ENCODE results near the gene PFN4. TPM values are rescaled to one million over a fixed set of nuclear protein-coding genes. Genes with fewer than 3 reads are reported as not detected.

The PFN4 gene
- total and polyA plus RNA-seq, 2 experiments from 2014 or later: 0.64 TPM; not detected in 1

GRCh38 chr2:24075915-24076848 is 47.0 kb downstream of the PFN4 start, which contains the start of gene SF3B6:
Gene SF3B6 (minus strand): TSS chr2:24076326. CDS start chr2:24076229, 97 bp downstream.
- H3K9me3 ChIP-seq (ENCODE audit: low read depth): no peaks in the 10 kb centered on the region
- WGBS, 2 experiments (ENCODE audit: low coverage in 1 of 2, low lambda C conversion rate in 2 of 2, missing lambda C conversion rate in 2 of 2): 1% methylated on average over 57 to 64 of the region's 64 CpGs
- no peaks in the 10 kb centered on the region for H3K27me3 ChIP-seq (replicated peaks; ENCODE audit: insufficient read depth)
- H3K4me1 ChIP-seq (ENCODE audit: insufficient read depth): peaks cover 8% of the 10 kb centered on the region; the same call in 1 of the 2 replicates
- in situ Hi-C loops (cut with MboI): no loop called here
- H3K9ac ChIP-seq: peak within 1 kb of the TSS; percentile 86
- peaks cover 47% of the 10 kb centered on the region for H3K79me2 ChIP-seq (ENCODE audit: insufficient read depth)
- H3K9me2 ChIP-seq (ENCODE audit: insufficient read depth): no peaks in the 10 kb centered on the region
- H3K4me2 ChIP-seq (ENCODE audit: unreplicated experiment): peak within 1 kb of the TSS; percentile 98
- H4K20me1 ChIP-seq (ENCODE audit: insufficient read depth): no peaks in the 10 kb centered on the region
- peak within 1 kb of the TSS; percentile 88 for H2AFZ ChIP-seq
- TF ChIP-seq EZH2 (IDR thresholded peaks at IDR 0.05; ENCODE audit: insufficient read depth, poor library complexity, severe bottlenecking): no peak
- peak within 1 kb of the TSS; percentile 68 for H3K27ac ChIP-seq
- H3F3A ChIP-seq (ENCODE audit: insufficient read depth): peaks cover 26% of the 10 kb centered on the region
- peaks cover 19% of the 10 kb centered on the region for H3K36me3 ChIP-seq (ENCODE audit: low read depth)
- peak; percentile 100 for DNase-seq
- peak within 1 kb of the TSS; percentile 89 for H3K4me3 ChIP-seq

- no peaks in the 10 kb centered on the region for H3K9me3 ChIP-seq (ENCODE audit: low read depth)
- H3K9ac ChIP-seq: peak overlapping the region; percentile 86
- 55 to 58% methylated on average over 5 of the region's 5 CpGs for WGBS, 2 experiments (ENCODE audit: low coverage in 1 of 2, low lambda C conversion rate in 2 of 2, missing lambda C conversion rate in 2 of 2)
- TF ChIP-seq EZH2 (IDR thresholded peaks at IDR 0.05; ENCODE audit: insufficient read depth, poor library complexity, severe bottlenecking) (no peak), EZH2phosphoT487 (IDR thresholded peaks at IDR 0.05; ENCODE audit: insufficient read depth, low read depth) (no peak)
- peak overlapping the region; percentile 98 for H3K4me2 ChIP-seq (ENCODE audit: unreplicated experiment)
- H3K4me3 ChIP-seq: peak overlapping the region; percentile 89
- DNase-seq: peak; percentile 32
- peaks cover 8% of the 10 kb centered on the region; the same call in 1 of the 2 replicates for H3K4me1 ChIP-seq (ENCODE audit: insufficient read depth)
- H2AFZ ChIP-seq: peak overlapping the region; percentile 88
- H3K27ac ChIP-seq: peak overlapping the region; percentile 68
- peaks cover 26% of the 10 kb centered on the region for H3F3A ChIP-seq (ENCODE audit: insufficient read depth)
- no peaks in the 10 kb centered on the region for H3K9me2 ChIP-seq (ENCODE audit: insufficient read depth)
- H3K27me3 ChIP-seq (replicated peaks; ENCODE audit: insufficient read depth): no peaks in the 10 kb centered on the region
- H4K20me1 ChIP-seq (ENCODE audit: insufficient read depth): no peaks in the 10 kb centered on the region
- in situ Hi-C loops (cut with MboI): no loop called here
- H3K36me3 ChIP-seq (ENCODE audit: low read depth): peaks cover 19% of the 10 kb centered on the region
- H3K79me2 ChIP-seq (ENCODE audit: insufficient read depth): peaks cover 56% of the 10 kb centered on the region
Observed at GRCh38 chr2:24075259-24075658, 47.9 kb downstream of the PFN4 start.

- H3K9me2 ChIP-seq (ENCODE audit: insufficient read depth): no peaks in the 10 kb centered on the region
- H3K27ac ChIP-seq: no peak overlapping the region
- peaks cover 64% of the 10 kb centered on the region for H3K79me2 ChIP-seq (ENCODE audit: insufficient read depth)
- no peak for DNase-seq
- in situ Hi-C loops (cut with MboI): no loop called here
- no peak for TF ChIP-seq EZH2 (IDR thresholded peaks at IDR 0.05; ENCODE audit: insufficient read depth, poor library complexity, severe bottlenecking)
- no peak for TF ChIP-seq EZH2phosphoT487 (IDR thresholded peaks at IDR 0.05; ENCODE audit: insufficient read depth, low read depth)
- H4K20me1 ChIP-seq (ENCODE audit: insufficient read depth): no peaks in the 10 kb centered on the region
- H3K4me3 ChIP-seq: no peak overlapping the region
- no peaks in the 10 kb centered on the region for H3K27me3 ChIP-seq (replicated peaks; ENCODE audit: insufficient read depth)
- no peak overlapping the region for H3K4me2 ChIP-seq (ENCODE audit: unreplicated experiment)
- peaks cover 19% of the 10 kb centered on the region for H3K36me3 ChIP-seq (ENCODE audit: low read depth)
- H3F3A ChIP-seq (ENCODE audit: insufficient read depth): peaks cover 23% of the 10 kb centered on the region
- no peaks in the 10 kb centered on the region for H3K9me3 ChIP-seq (ENCODE audit: low read depth)
- 80% methylated on average over 6 of the region's 6 CpGs for WGBS, 2 experiments (ENCODE audit: low coverage in 1 of 2, low lambda C conversion rate in 2 of 2, missing lambda C conversion rate in 2 of 2)
- peaks cover 8% of the 10 kb centered on the region; the same call in 1 of the 2 replicates for H3K4me1 ChIP-seq (ENCODE audit: insufficient read depth)
- H3K9ac ChIP-seq: peak overlapping the region; percentile 11; the same call in 1 of the 2 replicates
- no peak overlapping the region for H2AFZ ChIP-seq
Observed at GRCh38 chr2:24073816-24074215, 49.3 kb downstream of the PFN4 start.

GRCh38 chr2:24072259-24072658 is 50.9 kb downstream of the PFN4 start:
- Histone ChIP-seq H3K27me3 (replicated peaks; ENCODE audit: insufficient read depth) (no peaks in the 10 kb centered on the region), H2AFZ (no peak overlapping the region), H3F3A (ENCODE audit: insufficient read depth) (peaks cover 15% of the 10 kb centered on the region), H3K27ac (no peak overlapping the region), H3K9me3 (ENCODE audit: low read depth) (no peaks in the 10 kb centered on the region), H4K20me1 (ENCODE audit: insufficient read depth) (no peaks in the 10 kb centered on the region), H3K4me2 (ENCODE audit: unreplicated experiment) (no peak overlapping the region), H3K9ac (no peak overlapping the region), H3K4me3 (no peak overlapping the region), H3K9me2 (ENCODE audit: insufficient read depth) (no peaks in the 10 kb centered on the region), H3K79me2 (ENCODE audit: insufficient read depth) (peaks cover 64% of the 10 kb centered on the region), H3K4me1 (ENCODE audit: insufficient read depth) (peaks cover 8% of the 10 kb centered on the region; the same call in 1 of the 2 replicates), H3K36me3 (ENCODE audit: low read depth) (peaks cover 24% of the 10 kb centered on the region)
- TF ChIP-seq EZH2phosphoT487 (IDR thresholded peaks at IDR 0.05; ENCODE audit: insufficient read depth, low read depth): no peak
- no peak for TF ChIP-seq EZH2 (IDR thresholded peaks at IDR 0.05; ENCODE audit: insufficient read depth, poor library complexity, severe bottlenecking)
- DNase-seq: no peak
- 89 to 90% methylated on average over 4 of the region's 4 CpGs for WGBS, 2 experiments (ENCODE audit: low coverage in 1 of 2, low lambda C conversion rate in 2 of 2, missing lambda C conversion rate in 2 of 2)
- in situ Hi-C loops (cut with MboI): no loop called here

Data from GM23248 (cell line).